ENCODE data around the gene TRAK2. TPM values are rescaled to one million over a fixed set of nuclear protein-coding genes. Genes with fewer than 3 reads are reported as not detected.
A peak's percentile ranks its signal among the peaks of the same experiment; 100 is the strongest.

The TRAK2 gene
- total RNA-seq, 2 donors from 2014 or later = 14.8 to 15.2 TPM

DNA sequence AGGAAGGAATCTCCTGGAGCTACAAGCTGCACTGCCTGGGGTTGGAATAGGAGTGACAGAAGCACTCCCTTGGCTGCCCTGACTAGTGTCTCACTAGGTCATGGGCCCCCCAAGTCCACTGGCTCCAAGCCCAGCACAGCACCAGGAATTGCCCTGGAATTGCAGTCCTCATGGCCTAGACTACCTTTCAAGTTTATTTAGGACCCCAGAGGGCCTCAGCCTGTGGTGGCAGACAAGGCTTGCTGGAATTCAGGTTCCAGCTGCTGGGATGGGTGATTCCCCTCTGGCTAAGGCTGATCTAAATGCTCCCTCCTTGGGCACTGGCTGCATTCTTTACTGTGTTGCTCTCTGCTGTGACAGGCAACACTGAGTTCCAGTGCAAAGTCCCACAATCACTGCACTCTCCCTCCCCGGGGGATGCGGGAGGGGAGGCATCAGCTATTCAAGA is 14.3 kb upstream of the TRAK2 start:
- Mint-ChIP-seq H3K4me1 (peaks cover 1% of the 10 kb centered on the region), H3K4me3 (no peak overlapping the region), H3K27ac (no peak overlapping the region), H3K9me3 (peaks cover 4% of the 10 kb centered on the region), H3K36me3 (ENCODE audit: low read depth) (peaks cover 38% of the 10 kb centered on the region), H3K27me3 (ENCODE audit: insufficient read depth) (no peaks in the 10 kb centered on the region)
- WGBS, 2 experiments (ENCODE audit: insufficient coverage in 1 of 2, insufficient read length in 1 of 2) = 71 to 100% methylated on average over 2 of the region's 2 CpGs
- no peaks in the 10 kb centered on the region for H3K27me3 ChIP-seq (ENCODE audit: control insufficient read depth, insufficient read depth, low read length, poor library complexity, severe bottlenecking)
- H3K9ac ChIP-seq (ENCODE audit: extremely low read depth, low read length, poor library complexity, severe bottlenecking) = no peak overlapping the region
- DNase-seq = no peak
- peaks cover 8% of the 10 kb centered on the region for H3K9me3 ChIP-seq (ENCODE audit: control insufficient read depth, low read length)
- no peak overlapping the region for H3K4me3 ChIP-seq (ENCODE audit: low read length)
- TF ChIP-seq, protein P1, sequence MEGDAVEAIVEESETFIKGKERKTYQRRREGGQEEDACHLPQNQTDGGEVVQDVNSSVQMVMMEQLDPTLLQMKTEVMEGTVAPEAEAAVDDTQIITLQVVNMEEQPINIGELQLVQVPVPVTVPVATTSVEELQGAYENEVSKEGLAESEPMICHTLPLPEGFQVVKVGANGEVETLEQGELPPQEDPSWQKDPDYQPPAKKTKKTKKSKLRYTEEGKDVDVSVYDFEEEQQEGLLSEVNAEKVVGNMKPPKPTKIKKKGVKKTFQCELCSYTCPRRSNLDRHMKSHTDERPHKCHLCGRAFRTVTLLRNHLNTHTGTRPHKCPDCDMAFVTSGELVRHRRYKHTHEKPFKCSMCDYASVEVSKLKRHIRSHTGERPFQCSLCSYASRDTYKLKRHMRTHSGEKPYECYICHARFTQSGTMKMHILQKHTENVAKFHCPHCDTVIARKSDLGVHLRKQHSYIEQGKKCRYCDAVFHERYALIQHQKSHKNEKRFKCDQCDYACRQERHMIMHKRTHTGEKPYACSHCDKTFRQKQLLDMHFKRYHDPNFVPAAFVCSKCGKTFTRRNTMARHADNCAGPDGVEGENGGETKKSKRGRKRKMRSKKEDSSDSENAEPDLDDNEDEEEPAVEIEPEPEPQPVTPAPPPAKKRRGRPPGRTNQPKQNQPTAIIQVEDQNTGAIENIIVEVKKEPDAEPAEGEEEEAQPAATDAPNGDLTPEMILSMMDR (conservative IDR thresholded peaks at IDR 0.05) = no peak
- peaks cover 17% of the 10 kb centered on the region for H3K36me3 ChIP-seq (ENCODE audit: control insufficient read depth, insufficient read depth, low read length)
- H3K27ac ChIP-seq (ENCODE audit: low read depth, low read length) = peak overlapping the region; percentile 35
- H3K4me1 ChIP-seq (ENCODE audit: control insufficient read depth, insufficient read depth, low read length) = no peaks in the 10 kb centered on the region

DNA sequence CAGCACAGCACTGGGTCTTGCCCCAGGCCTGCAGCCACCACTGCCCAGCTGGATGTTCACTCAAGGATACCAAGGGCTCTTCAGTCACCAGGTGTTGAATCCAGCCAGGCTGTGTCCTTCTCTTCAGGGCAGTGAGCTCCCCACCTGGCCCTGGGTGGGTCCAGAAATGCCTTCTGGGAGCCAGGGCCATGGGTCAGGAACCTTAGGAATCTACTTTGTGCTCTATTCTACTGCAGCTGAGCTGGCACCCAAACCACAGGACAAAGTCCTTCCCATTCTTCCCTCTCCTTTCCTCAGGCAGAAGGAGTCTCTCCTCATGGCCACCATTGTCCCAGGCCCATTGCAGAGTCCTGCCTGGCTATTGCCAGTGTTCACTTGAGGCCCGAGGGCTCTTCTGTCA is 13.3 kb upstream of the TRAK2 start:
- Histone ChIP-seq H3K4me1 (ENCODE audit: control insufficient read depth, insufficient read depth, low read length) (no peaks in the 10 kb centered on the region), H3K27me3 (ENCODE audit: control insufficient read depth, insufficient read depth, low read length, poor library complexity, severe bottlenecking) (no peaks in the 10 kb centered on the region), H3K4me3 (ENCODE audit: low read length) (no peak overlapping the region), H3K27ac (ENCODE audit: low read depth, low read length) (no peak overlapping the region), H3K9ac (ENCODE audit: extremely low read depth, low read length, poor library complexity, severe bottlenecking) (no peak overlapping the region), H3K36me3 (ENCODE audit: control insufficient read depth, insufficient read depth, low read length) (peaks cover 21% of the 10 kb centered on the region), H3K9me3 (ENCODE audit: control insufficient read depth, low read length) (peaks cover 8% of the 10 kb centered on the region)
- TF ChIP-seq, protein P1 (conservative IDR thresholded peaks at IDR 0.05) = no peak
- Mint-ChIP-seq H3K27me3 (ENCODE audit: insufficient read depth) (no peaks in the 10 kb centered on the region), H3K27ac (no peak overlapping the region), H3K4me1 (no peaks in the 10 kb centered on the region), H3K9me3 (peaks cover 4% of the 10 kb centered on the region), H3K4me3 (no peak overlapping the region), H3K36me3 (ENCODE audit: low read depth) (peaks cover 37% of the 10 kb centered on the region)
- no peak for DNase-seq
- WGBS, 2 experiments (ENCODE audit: insufficient coverage in 1 of 2, insufficient read length in 1 of 2) = 88 to 91% methylated on average over 1 of the region's 1 CpG

DNA sequence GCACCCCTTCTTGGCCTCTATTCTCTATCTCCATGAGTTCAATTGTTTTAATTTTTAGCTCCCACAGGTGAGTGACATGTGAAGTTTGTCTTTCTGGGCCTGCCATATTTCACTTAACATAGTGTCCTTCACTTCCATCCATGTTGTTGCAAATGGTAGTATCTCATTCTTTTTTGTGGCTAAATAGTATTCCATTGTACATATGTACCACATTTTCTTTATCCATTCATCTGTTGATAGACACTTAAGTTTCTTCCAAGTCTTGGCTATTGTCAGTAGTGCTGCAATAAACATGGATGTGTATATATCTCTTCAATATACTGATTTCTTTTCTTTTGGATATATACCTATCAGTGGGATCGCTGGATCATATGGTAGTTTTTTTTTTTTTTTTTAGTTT is 9.3 kb upstream of the TRAK2 start:
- no CpG with 5 or more reads among the region's 1 CpG for WGBS, 2 experiments (ENCODE audit: insufficient coverage in 1 of 2, insufficient read length in 1 of 2)
- Histone ChIP-seq H3K27me3 (ENCODE audit: control insufficient read depth, insufficient read depth, low read length, poor library complexity, severe bottlenecking) (no peaks in the 10 kb centered on the region), H3K36me3 (ENCODE audit: control insufficient read depth, insufficient read depth, low read length) (peaks cover 17% of the 10 kb centered on the region), H3K9ac (ENCODE audit: extremely low read depth, low read length, poor library complexity, severe bottlenecking) (no peak overlapping the region), H3K9me3 (ENCODE audit: control insufficient read depth, low read length) (peaks cover 8% of the 10 kb centered on the region), H3K27ac (ENCODE audit: low read depth, low read length) (no peak overlapping the region), H3K4me3 (ENCODE audit: low read length) (no peak overlapping the region), H3K4me1 (ENCODE audit: control insufficient read depth, insufficient read depth, low read length) (no peaks in the 10 kb centered on the region)
- Mint-ChIP-seq H3K27me3 (ENCODE audit: insufficient read depth) (no peaks in the 10 kb centered on the region), H3K9me3 (peaks cover 4% of the 10 kb centered on the region), H3K4me1 (no peaks in the 10 kb centered on the region), H3K36me3 (ENCODE audit: low read depth) (peaks cover 41% of the 10 kb centered on the region), H3K4me3 (no peak overlapping the region), H3K27ac (no peak overlapping the region)
- no peak for DNase-seq
- TF ChIP-seq, protein P1 (conservative IDR thresholded peaks at IDR 0.05) = no peak
